Right lobe of liver (tissue), 6 donors: ENCODE results near the gene PPIL4. TPM values are rescaled to one million over a fixed set of nuclear protein-coding genes. Genes with fewer than 3 reads are reported as not detected.
"Not testable (repeated sequence)": the region's sequence is repeated elsewhere in the genome, so short reads cannot be mapped to it uniquely, and the experiment has no call there.

Experiments
- ATAC-seq, 4 donors: fragments of 200-7000 bp; cut with Tn5 transposase; one replicate each; pipeline ENCODE4 v1.9.1; 2020; ENCODE audit warnings: mild to moderate bottlenecking in 4 of 4, moderate library complexity in 4 of 4
- DNase-seq, 3 donors: peaks; one replicate each; pipeline ENCODE4 v3.0.0-alpha.2; 2020
- H3K27ac ChIP-seq, 3 donors: fragments of 200-600 bp; one replicate each; pipeline ENCODE4 v1.8.0; 2022
- H3K27me3 ChIP-seq, 2 donors: fragments of 200-600 bp; one replicate each; pipeline ENCODE4 v1.8.0; 2022
- H3K36me3 ChIP-seq, 4 donors: fragments of 200-600 bp; sonication (generic) in 1 of 4; one replicate each; pipeline versions ENCODE4 v1.5.1 to v1.8.0; 2017 to 2022; ENCODE audit warnings: control low read depth in 1 of 4
- H3K4me1 ChIP-seq, 4 donors: fragments of 200-600 bp; sonication (generic) in 1 of 4; one replicate each; pipeline versions ENCODE4 v1.5.1 to v1.8.0; 2017 to 2022; ENCODE audit warnings: control low read depth in 1 of 4
- H3K4me3 ChIP-seq, 3 donors: fragments of 200-600 bp; one replicate each; pipeline ENCODE4 v1.8.0; 2022
- H3K9me3 ChIP-seq, 4 donors: fragments of 200-600 bp; sonication (generic) in 1 of 4; one replicate each; pipeline versions ENCODE4 v1.5.1 to v1.8.0; 2017 to 2022; ENCODE audit warnings: control low read depth in 1 of 4
- CTCF ChIP-seq, 4 donors: fragments of 200-600 bp in 3 of 4; fragments of 450-650 bp in 1 of 4; IDR thresholded peaks; one replicate each; pipeline versions ENCODE4 v1.5.1 to v1.8.0; 2016 to 2022; ENCODE audit warnings: antibody characterized with exemption in 4 of 4, mild to moderate bottlenecking in 2 of 4
- POLR2A ChIP-seq: fragments of 450-650 bp; IDR thresholded peaks from one replicate; pipeline ENCODE4 v1.6.1; 2017; ENCODE audit warnings: antibody characterized with exemption, mild to moderate bottlenecking
- WGBS: methylation state at CpG from one replicate; pipeline ENCODE4 v1.1.6; 2018; ENCODE audit warnings: low coverage, low lambda C conversion rate; ENCODE audit not compliant: insufficient coverage; ENCODE audit errors: missing lambda C conversion rate; 5-methylcytosine and 5-hydroxymethylcytosine counted together
- intact Hi-C, 2 donors: fragments of 100-400 bp; cut with DNase I; formaldehyde crosslinking; loops; one replicate each; pipeline versions ENCODE4 v1.11.2 to v1.14.1; 2022
- total RNA-seq, 6 experiments: library from RNA; depleted of rRNA in 2 of 6; stranded (reverse); fragments of >200 nt in 2 of 6; fragmentation: NEBNext Ultra II Directional in 3 of 6; extraction: Animal tissue kit (Norgen Biotek cat#: 25700) in 3 of 6; gene quantifications; one replicate each; pipeline versions ENCODE4 v1.1.0 to v1.2.4, GENCODE V29; 2016 to 2023
- donor health status: DM: no; HTN: yes; CAD: no.
- donor health status: DM: no; HTN: no; CAD: no.
- donor health status: DM: no; HTN: no; CAD: no.
- donor health status: DM: no; HTN: yes; CAD: no.
- donor health status: DM: no; HTN: yes; CAD: no.

PPIL4 gene
- total RNA-seq, 6 experiments from 2014 or later, result 7.5 to 9.6 (median 8.7) TPM

GRCh38 chr6:149494810-149495209 is 51.0 kb downstream of the PPIL4 start:
- 88% methylated on average over 4 of the region's 4 CpGs for WGBS
- H3K4me1 ChIP-seq, ATAC-seq, H3K27ac ChIP-seq, H3K4me3 ChIP-seq, H3K27me3 ChIP-seq, H3K36me3 ChIP-seq, intact Hi-C loops, H3K9me3 ChIP-seq, DNase-seq: not testable (repeated sequence)

- DNase-seq, result no peak
- intact Hi-C loops, result no loop called here
- WGBS, result 73% methylated on average over 7 of the region's 7 CpGs
- no peak for ATAC-seq
- TF ChIP-seq CTCF (IDR thresholded peaks at IDR 0.05) (no peak), POLR2A (no peak)
- Histone ChIP-seq H3K27ac (no peak overlapping the region), H3K27me3 (no peaks in the 10 kb centered on the region), H3K36me3 (no peaks in the 10 kb centered on the region), H3K4me3 (no peak overlapping the region), H3K4me1 (no peaks in the 10 kb centered on the region), H3K9me3 (no peaks in the 10 kb centered on the region)
These were observed 52.0 kb downstream of the PPIL4 start for GRCh38 chr6:149493761-149494320.

GRCh38 chr6:149492798-149493343 is 53.0 kb downstream of the PPIL4 start:
- no peaks in the 10 kb centered on the region for H3K36me3 ChIP-seq
- TF ChIP-seq POLR2A, result no peak
- no peak for TF ChIP-seq CTCF (IDR thresholded peaks at IDR 0.05)
- intact Hi-C loops, result no loop called here
- H3K27ac ChIP-seq, result no peak overlapping the region
- no peaks in the 10 kb centered on the region for H3K27me3 ChIP-seq
- H3K4me1 ChIP-seq, result no peaks in the 10 kb centered on the region
- no peaks in the 10 kb centered on the region for H3K9me3 ChIP-seq
- WGBS, result 89% methylated on average over 4 of the region's 4 CpGs
- H3K4me3 ChIP-seq, result no peak overlapping the region
- no peak for ATAC-seq
- no peak for DNase-seq

GRCh38 chr6:149489967-149490366 is 55.9 kb downstream of the PPIL4 start:
- ATAC-seq, result no peak

More at GRCh38 chr6:149489967-149490366, 55.9 kb downstream of the PPIL4 start:
- Histone ChIP-seq H3K27me3 (no peaks in the 10 kb centered on the region), H3K4me1 (no peaks in the 10 kb centered on the region), H3K4me3 (no peak overlapping the region), H3K9me3 (no peaks in the 10 kb centered on the region), H3K36me3 (no peaks in the 10 kb centered on the region), H3K27ac (no peak overlapping the region)
- no peak for TF ChIP-seq CTCF (IDR thresholded peaks at IDR 0.05)
- no peak for TF ChIP-seq POLR2A
- WGBS, result 83% methylated on average over 2 of the region's 4 CpGs
- no peak for DNase-seq
- intact Hi-C loops, result no loop called here
